Right ventricle myocardium inferior (tissue), 1 donor: ENCODE results near the gene TSKU. TPM values are rescaled to one million over a fixed set of nuclear protein-coding genes. Genes with fewer than 3 reads are reported as not detected.

Experiments used
- ATAC-seq: fragments of 200-7000 bp; cut with Tn5 transposase; one replicate; pipeline ENCODE4 v1.9.1; 2020; ENCODE audit warnings: mild to moderate bottlenecking, moderate library complexity
- DNase-seq: peaks from one replicate; pipeline ENCODE4 v3.0.0; 2021; ENCODE audit errors: missing footprints
- intact Hi-C: fragments of 100-400 bp; cut with DNase I; formaldehyde crosslinking; loops from one replicate; pipeline ENCODE4 v1.11.0; 2022
- total RNA-seq: library from RNA; stranded (reverse); fragmentation: NEBNext Ultra II Directional; extraction: Animal tissue kit (Norgen Biotek cat#: 25700); gene quantifications from one replicate; pipeline ENCODE4 v1.2.1, GENCODE V29; 2021
- donor health status: DM: no; HTN: yes; CAD: no; lungs with severe emphysema.

The TSKU gene
- total RNA-seq, 1 donor from 2014 or later: 16.2 TPM

GRCh38 chr11:76767659-76768058, 15.5 kb upstream of the TSKU start:
- intact Hi-C loops: loop anchor here (2.0 kb wide), 1 partner anchor 15 kb away; the partner anchor contains the start of gene TSKU
- DNase-seq: no peak
- ATAC-seq: no peak

- DNase-seq: peak; percentile 73
- peak; percentile 21 for ATAC-seq
These were observed 14.9 kb upstream of the TSKU start for GRCh38 chr11:76768088-76768908.

GRCh38 chr11:76768909-76769560, 14.1 kb upstream of the TSKU start:
- intact Hi-C loops: loop anchor here (2.0 kb wide), 1 partner anchor 14 kb away; the partner anchor contains the start of gene TSKU
- no peak for ATAC-seq
- peak; percentile 73 for DNase-seq

More at GRCh38 chr11:76768088-76768908, 14.9 kb upstream of the TSKU start:
- intact Hi-C loops: loop anchor here (2.0 kb wide), 1 partner anchor 15 kb away; the partner anchor contains the start of gene TSKU

- intact Hi-C loops: loop anchor here (2.0 kb wide), 1 partner anchor 13 kb away; the partner anchor contains the start of gene TSKU
- no peak for ATAC-seq
These were observed 13.2 kb upstream of the TSKU start for GRCh38 chr11:76769645-76770586.

GRCh38 chr11:76770642-76771445, 12.3 kb upstream of the TSKU start:
- intact Hi-C loops: no loop called here
- no peak for DNase-seq
- peak; percentile 26 for ATAC-seq

More at GRCh38 chr11:76769645-76770586, 13.2 kb upstream of the TSKU start:
- no peak for DNase-seq

GRCh38 chr11:76771446-76772099, 11.6 kb upstream of the TSKU start:
- no peak for ATAC-seq

GRCh38 chr11:76772100-76772782, 10.9 kb upstream of the TSKU start:
- peak; percentile 36 for ATAC-seq

More at GRCh38 chr11:76771446-76772099, 11.6 kb upstream of the TSKU start:
- DNase-seq: no peak
- intact Hi-C loops: no loop called here

GRCh38 chr11:76772783-76773106, 10.4 kb upstream of the TSKU start:
- ATAC-seq (no peak), DNase-seq (no peak)
- intact Hi-C loops: no loop called here

More at GRCh38 chr11:76772100-76772782, 10.9 kb upstream of the TSKU start:
- DNase-seq: no peak
- intact Hi-C loops: no loop called here

GRCh38 chr11:76773921-76774361, 9.2 kb upstream of the TSKU start:
- DNase-seq (no peak), ATAC-seq (peak; percentile 77)
- intact Hi-C loops: no loop called here

- DNase-seq (no peak), ATAC-seq (no peak)
- intact Hi-C loops: no loop called here
These were observed 6.7 kb upstream of the TSKU start for GRCh38 chr11:76776472-76776871.

- intact Hi-C loops: no loop called here
- ATAC-seq: no peak
- no peak for DNase-seq
These were observed 5.9 kb upstream of the TSKU start for GRCh38 chr11:76777305-76777704.

- intact Hi-C loops: no loop called here
- ATAC-seq (no peak), DNase-seq (no peak)
These were observed 5.3 kb upstream of the TSKU start for GRCh38 chr11:76777876-76778275.

GRCh38 chr11:76778874-76779273, 4.3 kb upstream of the TSKU start:
- DNase-seq (no peak), ATAC-seq (no peak)
- intact Hi-C loops: no loop called here

GRCh38 chr11:76781046-76781801, 1.9 kb upstream of the TSKU start:
- intact Hi-C loops: no loop called here
- ATAC-seq (no peak), DNase-seq (no peak)

GRCh38 chr11:76781807-76782530, 1.2 kb upstream of the TSKU start:
- no peak for DNase-seq
- intact Hi-C loops: loop anchor here (2.0 kb wide), 1 partner anchor 13 kb away; no protein-coding TSS in a partner anchor
- no peak for ATAC-seq
